Endometrial microvascular endothelial cells (primary cell): ENCODE data around the gene MAD1L1. TPM values are rescaled to one million over a fixed set of nuclear protein-coding genes. Genes with fewer than 3 reads are reported as not detected.

Source experiments
- in situ Hi-C: cut with HindIII; loops from 2 replicates; pipeline ENCODE4 v1.10.0; 2017; ENCODE audit warnings: low sequenced_read_pairs, low pct_unique_long_range_greater_than_20kb; ENCODE audit errors: inconsistent ontology term
- total RNA-seq: library from RNA; depleted of rRNA; stranded (reverse); fragments of >200 nt; gene quantifications from one replicate; pipeline ENCODE4 v1.2.3, GENCODE V29; 2015; ENCODE audit errors: inconsistent ontology term

Gene MAD1L1
- total RNA-seq, 1 donor from 2014 or later: 44.7 TPM

GRCh38 chr7:2051707-2052656, 180.8 kb downstream of the MAD1L1 start:
- in situ Hi-C loops: no loop called here

- in situ Hi-C loops: no loop called here
Measured at GRCh38 chr7:2050511-2050866, 182.3 kb downstream of the MAD1L1 start.

GRCh38 chr7:2049782-2050510, 182.8 kb downstream of the MAD1L1 start:
- in situ Hi-C loops: no loop called here

- in situ Hi-C loops: no loop called here
Measured at GRCh38 chr7:2049111-2049781, 183.5 kb downstream of the MAD1L1 start.

- in situ Hi-C loops: no loop called here
Measured at GRCh38 chr7:2048531-2048930, 184.2 kb downstream of the MAD1L1 start.

GRCh38 chr7:2048006-2048405, 184.7 kb downstream of the MAD1L1 start:
- in situ Hi-C loops: no loop called here

GRCh38 chr7:2046581-2047565, 185.9 kb downstream of the MAD1L1 start:
- in situ Hi-C loops: no loop called here

GRCh38 chr7:2045559-2046405, 187.0 kb downstream of the MAD1L1 start:
- in situ Hi-C loops: no loop called here

- in situ Hi-C loops: no loop called here
Measured at GRCh38 chr7:2044883-2045471, 187.8 kb downstream of the MAD1L1 start.

GRCh38 chr7:2044311-2044882, 188.3 kb downstream of the MAD1L1 start:
- in situ Hi-C loops: no loop called here

- in situ Hi-C loops: no loop called here
Measured at GRCh38 chr7:2043316-2044039, 189.3 kb downstream of the MAD1L1 start.

GRCh38 chr7:2042650-2043049, 190.1 kb downstream of the MAD1L1 start:
- in situ Hi-C loops: no loop called here

- in situ Hi-C loops: no loop called here
Measured at GRCh38 chr7:2041496-2042367, 191.0 kb downstream of the MAD1L1 start.

- in situ Hi-C loops: no loop called here
Measured at GRCh38 chr7:2040893-2041270, 191.9 kb downstream of the MAD1L1 start.

GRCh38 chr7:2040201-2040892, 192.4 kb downstream of the MAD1L1 start:
- in situ Hi-C loops: no loop called here
